Natural killer cell treated with Interleukin-12 subunit alpha and Interleukin-12 subunit beta and Interleukin-15 and Interleukin-18, amount 100 ng/mL, for 72 hours (primary cell): Measurements from ENCODE around the gene CWF19L1. TPM values are rescaled to one million over a fixed set of nuclear protein-coding genes. Genes with fewer than 3 reads are reported as not detected.

ENCODE experiments used
- ATAC-seq, 2 donors: fragments of 150-1000 bp; cut with Tn5 transposase in 1 of 2; sonication (Bioruptor Pico), chemical (Tn5 transposase) in 1 of 2; 2 replicates each; pipeline ENCODE4 v1.10.0; 2021
- DNase-seq: peaks from one replicate; pipeline ENCODE4 v3.0.0; 2022; ENCODE audit warnings: low spot score
- H3K27ac Mint-ChIP-seq, 2 donors: 1 replicate in 1 of 2; 2 replicates in 1 of 2; pipeline ENCODE4 v1.8.0; 2022; ENCODE audit warnings: mixed read lengths in 2 of 2, mild to moderate bottlenecking in 1 of 2, moderate library complexity in 1 of 2
- H3K27me3 Mint-ChIP-seq, 2 donors: 1 replicate in 1 of 2; 2 replicates in 1 of 2; pipeline ENCODE4 v1.8.0; 2022; ENCODE audit warnings: mixed read lengths in 2 of 2
- H3K36me3 Mint-ChIP-seq: one replicate; pipeline ENCODE4 v1.8.0; 2022; ENCODE audit warnings: mixed read lengths
- H3K4me1 Mint-ChIP-seq, 2 donors: 1 replicate in 1 of 2; 2 replicates in 1 of 2; pipeline ENCODE4 v1.8.0; 2022; ENCODE audit warnings: low read depth in 2 of 2, mixed read lengths in 2 of 2, mild to moderate bottlenecking in 1 of 2
- H3K4me3 Mint-ChIP-seq: one replicate; pipeline ENCODE4 v1.8.0; 2022; ENCODE audit warnings: mixed read lengths
- H3K9me3 Mint-ChIP-seq: 2 replicates; pipeline ENCODE4 v1.8.0; 2022; ENCODE audit warnings: mixed read lengths
- total RNA-seq, 2 donors: library from RNA; stranded (reverse); gene quantifications; one replicate each; pipeline ENCODE4 v1.2.3, GENCODE V29; 2022

Gene CWF19L1
- total RNA-seq, 2 donors from 2014 or later, result 42.8 to 51.6 TPM

GRCh38 chr10:100184426-100184825, 83.0 kb downstream of the CWF19L1 start:
- H3K36me3 Mint-ChIP-seq, result peaks cover 27% of the 10 kb centered on the region
- peak overlapping the region; percentile 98 to 99 for H3K27ac Mint-ChIP-seq
- H3K9me3 Mint-ChIP-seq, result no peaks in the 10 kb centered on the region
- H3K4me1 Mint-ChIP-seq, result peaks cover 53 to 58% of the 10 kb centered on the region in 2 donors
- ATAC-seq (no peak), DNase-seq (no peak)
- peak overlapping the region; percentile 99 for H3K4me3 Mint-ChIP-seq
- H3K27me3 Mint-ChIP-seq, result no peaks in the 10 kb centered on the region

GRCh38 chr10:100183481-100183880, 84.0 kb downstream of the CWF19L1 start:
- H3K27ac Mint-ChIP-seq, result peak overlapping the region; percentile 98 to 99
- peak overlapping the region; percentile 99 for H3K4me3 Mint-ChIP-seq
- H3K36me3 Mint-ChIP-seq, result peaks cover 27% of the 10 kb centered on the region
- DNase-seq (no peak), ATAC-seq (no peak)
- H3K27me3 Mint-ChIP-seq, result no peaks in the 10 kb centered on the region
- H3K4me1 Mint-ChIP-seq, result peaks cover 51 to 58% of the 10 kb centered on the region in 2 donors
- no peaks in the 10 kb centered on the region for H3K9me3 Mint-ChIP-seq

DNA sequence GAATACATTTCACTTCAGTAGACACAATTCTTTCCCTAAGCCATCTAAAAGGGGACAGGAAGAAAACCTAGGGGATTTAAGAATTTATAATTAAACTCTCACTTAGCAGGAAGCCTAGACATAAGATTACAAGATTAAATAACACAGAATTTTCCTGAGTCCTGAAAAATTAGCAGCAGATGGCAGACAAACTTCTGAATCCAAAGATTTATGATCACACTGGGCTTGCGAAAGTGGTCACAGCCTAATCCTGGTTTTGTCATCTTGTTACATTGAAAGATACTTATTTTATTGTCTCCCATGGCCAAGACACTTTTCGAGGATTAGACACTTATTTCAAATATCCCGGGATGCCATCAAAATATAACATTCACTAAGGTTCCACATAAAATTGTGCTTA, 84.5 kb downstream of the CWF19L1 start:
- Mint-ChIP-seq H3K4me3 (no peak overlapping the region), H3K9me3 (no peaks in the 10 kb centered on the region), H3K27ac (peak overlapping the region; percentile 98 to 99), H3K36me3 (peaks cover 30% of the 10 kb centered on the region), H3K27me3 (no peaks in the 10 kb centered on the region), H3K4me1 (peaks cover 49 to 58% of the 10 kb centered on the region in 2 donors)
- DNase-seq (no peak), ATAC-seq (no peak)

Other genes with a start within 250 kb of the CWF19L1 start
- gene CPN1, start 185.8 kb downstream of the CWF19L1 start, total RNA-seq, result not detected
- gene ERLIN1, start 81.6 kb downstream of the CWF19L1 start, total RNA-seq, result 10 to 100 TPM; 21.2 to 22.8 TPM
- gene CHUK, start 38.0 kb downstream of the CWF19L1 start, total RNA-seq, result 10 to 100 TPM; 37.2 to 39.6 TPM
- gene BLOC1S2, start 19.0 kb upstream of the CWF19L1 start, total RNA-seq, result 10 to 100 TPM; 40.5 to 47.3 TPM
- not detected for gene PKD2L1, start 62.6 kb upstream of the CWF19L1 start, total RNA-seq
- 10 to 100 TPM; 51.4 to 80.1 TPM for gene SCD, start 79.6 kb upstream of the CWF19L1 start, total RNA-seq
- gene WNT8B, start 195.4 kb upstream of the CWF19L1 start, total RNA-seq, result not detected